ENCODE data around the gene RPS18.

DNA sequence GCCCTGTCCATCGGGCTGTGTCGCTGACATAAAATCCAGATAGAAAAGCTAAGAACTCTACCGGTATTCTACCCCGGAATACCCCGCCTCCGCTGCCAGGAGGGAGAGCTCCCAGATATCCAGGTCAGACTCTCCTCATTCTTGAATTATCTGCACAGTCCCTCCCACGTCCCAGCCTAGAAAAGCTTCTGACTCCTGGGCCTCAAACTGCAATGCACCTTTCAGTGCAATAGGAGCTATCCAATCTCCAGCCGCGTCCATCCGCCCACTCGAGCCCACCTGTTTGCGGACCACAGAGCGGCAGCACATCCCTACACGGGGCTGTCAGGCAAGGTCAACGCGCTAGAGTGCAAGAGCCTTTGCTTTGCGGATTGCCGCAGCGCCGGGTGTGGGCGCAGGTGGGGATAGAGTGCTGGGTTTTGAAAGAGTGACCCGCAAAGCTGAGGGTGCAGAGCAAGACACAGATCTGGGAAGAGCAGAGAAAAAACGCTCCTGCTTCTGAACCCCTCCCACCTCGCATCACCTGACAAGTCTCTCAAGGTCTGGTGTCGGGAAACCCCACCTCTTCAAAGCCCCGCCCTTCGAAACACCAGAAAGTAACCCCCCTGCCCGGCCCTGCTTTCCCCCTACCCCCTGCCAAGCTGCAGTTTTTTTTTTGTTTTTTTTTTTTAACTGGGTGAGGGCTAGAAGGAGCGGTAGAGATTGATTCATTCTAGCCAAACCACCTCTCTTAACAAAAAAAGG is 40.7 kb downstream of the RPS18 start:
- TF ChIP-seq, protein P1, sequence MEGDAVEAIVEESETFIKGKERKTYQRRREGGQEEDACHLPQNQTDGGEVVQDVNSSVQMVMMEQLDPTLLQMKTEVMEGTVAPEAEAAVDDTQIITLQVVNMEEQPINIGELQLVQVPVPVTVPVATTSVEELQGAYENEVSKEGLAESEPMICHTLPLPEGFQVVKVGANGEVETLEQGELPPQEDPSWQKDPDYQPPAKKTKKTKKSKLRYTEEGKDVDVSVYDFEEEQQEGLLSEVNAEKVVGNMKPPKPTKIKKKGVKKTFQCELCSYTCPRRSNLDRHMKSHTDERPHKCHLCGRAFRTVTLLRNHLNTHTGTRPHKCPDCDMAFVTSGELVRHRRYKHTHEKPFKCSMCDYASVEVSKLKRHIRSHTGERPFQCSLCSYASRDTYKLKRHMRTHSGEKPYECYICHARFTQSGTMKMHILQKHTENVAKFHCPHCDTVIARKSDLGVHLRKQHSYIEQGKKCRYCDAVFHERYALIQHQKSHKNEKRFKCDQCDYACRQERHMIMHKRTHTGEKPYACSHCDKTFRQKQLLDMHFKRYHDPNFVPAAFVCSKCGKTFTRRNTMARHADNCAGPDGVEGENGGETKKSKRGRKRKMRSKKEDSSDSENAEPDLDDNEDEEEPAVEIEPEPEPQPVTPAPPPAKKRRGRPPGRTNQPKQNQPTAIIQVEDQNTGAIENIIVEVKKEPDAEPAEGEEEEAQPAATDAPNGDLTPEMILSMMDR (conservative IDR thresholded peaks at IDR 0.05; ENCODE audit: low read length): 0 out of 2 replicates have a peak, but pooled peaks have one; percentile 16
- no peak for TF ChIP-seq EZH2phosphoT487 (IDR thresholded peaks at IDR 0.05; ENCODE audit: borderline replicate concordance, low read depth, low read length)
